Fibroblast of lung (primary cell): ENCODE measurements around the gene HS1BP3.

ENCODE experiments used
- EZH2 ChIP-seq: IDR thresholded peaks from 2 replicates; pipeline ENCODE4 v1.5.1; 2012; ENCODE audit warnings: low read length, control low read depth, mild to moderate bottlenecking; ENCODE audit errors: missing control alignments
- TF ChIP-seq, protein P1 (sequence below), 2 donors: IDR thresholded peaks in 1 of 2; conservative IDR thresholded peaks in 1 of 2; 1 replicate in 1 of 2; 2 replicates in 1 of 2; pipeline ENCODE4 v1.5.1; 2011 to 2012; ENCODE audit warnings: low read length in 2 of 2, control low read depth in 1 of 2, inconsistent platforms in 1 of 2, low read depth in 1 of 2, mild to moderate bottlenecking in 1 of 2

DNA sequence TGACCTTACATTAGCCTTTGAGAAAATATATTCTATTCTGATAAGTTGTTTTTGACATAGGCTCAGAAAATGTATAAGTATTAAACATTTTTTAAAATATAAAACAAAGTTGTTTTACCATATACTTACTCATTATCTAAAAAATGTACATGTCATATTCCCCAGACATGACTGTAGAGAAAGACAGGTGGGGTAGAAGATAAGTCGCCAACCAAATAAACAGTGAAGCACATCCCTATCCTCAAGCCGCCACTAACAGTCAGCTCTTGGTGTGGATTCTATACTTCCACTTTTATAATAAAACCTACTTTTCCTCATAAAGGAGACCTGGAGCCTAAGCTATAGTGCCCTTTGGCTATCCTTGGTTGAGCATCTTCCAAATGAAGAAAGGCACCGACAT lies 42.4 kb upstream of the HS1BP3 start:
- TF ChIP-seq, protein P1, sequence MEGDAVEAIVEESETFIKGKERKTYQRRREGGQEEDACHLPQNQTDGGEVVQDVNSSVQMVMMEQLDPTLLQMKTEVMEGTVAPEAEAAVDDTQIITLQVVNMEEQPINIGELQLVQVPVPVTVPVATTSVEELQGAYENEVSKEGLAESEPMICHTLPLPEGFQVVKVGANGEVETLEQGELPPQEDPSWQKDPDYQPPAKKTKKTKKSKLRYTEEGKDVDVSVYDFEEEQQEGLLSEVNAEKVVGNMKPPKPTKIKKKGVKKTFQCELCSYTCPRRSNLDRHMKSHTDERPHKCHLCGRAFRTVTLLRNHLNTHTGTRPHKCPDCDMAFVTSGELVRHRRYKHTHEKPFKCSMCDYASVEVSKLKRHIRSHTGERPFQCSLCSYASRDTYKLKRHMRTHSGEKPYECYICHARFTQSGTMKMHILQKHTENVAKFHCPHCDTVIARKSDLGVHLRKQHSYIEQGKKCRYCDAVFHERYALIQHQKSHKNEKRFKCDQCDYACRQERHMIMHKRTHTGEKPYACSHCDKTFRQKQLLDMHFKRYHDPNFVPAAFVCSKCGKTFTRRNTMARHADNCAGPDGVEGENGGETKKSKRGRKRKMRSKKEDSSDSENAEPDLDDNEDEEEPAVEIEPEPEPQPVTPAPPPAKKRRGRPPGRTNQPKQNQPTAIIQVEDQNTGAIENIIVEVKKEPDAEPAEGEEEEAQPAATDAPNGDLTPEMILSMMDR (conservative IDR thresholded peaks at IDR 0.05 in 1 of 2, IDR thresholded peaks at IDR 0.05 in 1 of 2; ENCODE audit: low read depth in 1 of 2, low read length in 2 of 2): no peak
- no peak for TF ChIP-seq EZH2
